ENCODE results near the gene MTHFD1L.

DNA sequence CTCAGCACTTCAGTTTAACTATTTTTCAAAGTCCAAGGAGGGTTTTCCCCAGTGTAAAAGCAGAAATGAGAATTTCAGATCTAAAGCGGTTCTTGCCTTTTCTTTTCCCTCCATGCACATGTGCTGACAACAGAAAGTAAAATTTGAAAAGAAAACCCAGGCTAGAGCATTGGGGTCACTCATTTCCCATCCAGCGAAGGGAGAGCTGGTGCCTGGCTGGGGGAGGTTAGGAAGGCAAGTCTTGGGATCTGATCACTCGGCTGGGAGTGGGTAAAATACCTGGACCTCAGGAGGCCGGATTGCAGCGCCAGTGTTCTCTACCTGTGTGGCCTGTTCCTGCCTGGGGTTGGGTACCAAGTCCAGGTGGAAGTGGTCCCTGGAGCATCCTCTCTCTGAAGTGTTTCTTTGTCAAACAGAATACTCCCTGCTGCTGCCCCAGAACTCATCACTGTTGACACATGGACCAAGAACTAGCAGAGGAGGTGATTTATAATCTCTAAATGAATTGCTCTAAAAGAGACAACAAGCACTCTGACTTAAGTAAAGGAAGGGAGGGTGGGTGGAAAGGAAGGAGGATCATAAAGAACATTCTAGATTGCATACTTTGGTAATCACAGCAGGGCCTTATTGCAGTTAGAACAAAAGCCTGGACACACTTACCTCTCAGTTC is 136.0 kb downstream of the MTHFD1L start:
- TF ChIP-seq, protein P1, sequence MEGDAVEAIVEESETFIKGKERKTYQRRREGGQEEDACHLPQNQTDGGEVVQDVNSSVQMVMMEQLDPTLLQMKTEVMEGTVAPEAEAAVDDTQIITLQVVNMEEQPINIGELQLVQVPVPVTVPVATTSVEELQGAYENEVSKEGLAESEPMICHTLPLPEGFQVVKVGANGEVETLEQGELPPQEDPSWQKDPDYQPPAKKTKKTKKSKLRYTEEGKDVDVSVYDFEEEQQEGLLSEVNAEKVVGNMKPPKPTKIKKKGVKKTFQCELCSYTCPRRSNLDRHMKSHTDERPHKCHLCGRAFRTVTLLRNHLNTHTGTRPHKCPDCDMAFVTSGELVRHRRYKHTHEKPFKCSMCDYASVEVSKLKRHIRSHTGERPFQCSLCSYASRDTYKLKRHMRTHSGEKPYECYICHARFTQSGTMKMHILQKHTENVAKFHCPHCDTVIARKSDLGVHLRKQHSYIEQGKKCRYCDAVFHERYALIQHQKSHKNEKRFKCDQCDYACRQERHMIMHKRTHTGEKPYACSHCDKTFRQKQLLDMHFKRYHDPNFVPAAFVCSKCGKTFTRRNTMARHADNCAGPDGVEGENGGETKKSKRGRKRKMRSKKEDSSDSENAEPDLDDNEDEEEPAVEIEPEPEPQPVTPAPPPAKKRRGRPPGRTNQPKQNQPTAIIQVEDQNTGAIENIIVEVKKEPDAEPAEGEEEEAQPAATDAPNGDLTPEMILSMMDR (IDR thresholded peaks at IDR 0.05; ENCODE audit: insufficient read depth, low read depth, low read length): no peak
- no peak for TF ChIP-seq EZH2 (IDR thresholded peaks at IDR 0.05; ENCODE audit: insufficient read depth, low read length)

Data from astrocyte (in vitro differentiated cells and primary cell).